PC-3 (cell line): ENCODE results near the gene ARL4C. TPM values are rescaled to one million over a fixed set of nuclear protein-coding genes. Genes with fewer than 3 reads are reported as not detected.

Source experiments
- ATAC-seq: fragments of 200-7000 bp; cut with Tn5 transposase; 2 replicates; pipeline ENCODE4 v1.9.1; 2020; ENCODE audit warnings: mild to moderate bottlenecking, moderate library complexity
- Bru-seq: library from RNA; stranded (reverse); fragments of 400-500 nt; gene quantifications from one replicate; lab custom pipeline; 2021; lab: Mats Ljungman, UMichigan
- BruChase-seq, 2 experiments: library from RNA; stranded (reverse); fragments of 400-500 nt; gene quantifications; one replicate each; lab custom pipeline; 2021; lab: Mats Ljungman, UMichigan
- BruUV-seq: library from RNA; stranded (reverse); fragments of 400-500 nt; replicated peaks from 2 replicates; lab custom pipeline; 2021; lab: Mats Ljungman, UMichigan
- CTCF ChIA-PET: fragments of 300-600 bp; sonication (Branson Sonifier 250); formaldehyde crosslinking; loops from one replicate; lab custom pipeline; 2022; ENCODE audit warnings: antibody characterized with exemption; lab: Charles Lee
- POLR2A ChIA-PET: fragments of 300-600 bp; sonication (Branson Sonifier 250); formaldehyde crosslinking; loops from one replicate; lab custom pipeline; 2022; ENCODE audit warnings: antibody characterized with exemption; ENCODE audit not compliant: unreplicated experiment; lab: Charles Lee
- DNase-seq: peaks from one replicate; pipeline ENCODE4 v3.0.0-alpha.2; 2015
- H2AFZ ChIP-seq: fragments of 300-600 bp; sonication (generic); 2 replicates; pipeline ENCODE4 v1.6.0; 2016; ENCODE audit warnings: antibody characterized with exemption, low read length
- H3F3A ChIP-seq: fragments of 300-600 bp; sonication (generic); one replicate; pipeline ENCODE4 v1.6.0; 2017; ENCODE audit warnings: antibody characterized with exemption, low read length, control low read depth, mild to moderate bottlenecking; ENCODE audit not compliant: unreplicated experiment
- H3K27ac ChIP-seq: fragments of 300-600 bp; sonication (generic); 2 replicates; pipeline ENCODE4 v1.5.1; 2016; ENCODE audit warnings: mild to moderate bottlenecking, low read length
- H3K27me3 ChIP-seq: fragments of 300-600 bp; sonication (generic); 2 replicates; pipeline ENCODE4 v1.6.1; 2016; ENCODE audit warnings: low read length, mixed read lengths
- H3K36me3 ChIP-seq: fragments of 300-600 bp; sonication (generic); 2 replicates; pipeline ENCODE4 v1.6.1; 2016; ENCODE audit warnings: low read depth, mixed run types, low read length, mixed read lengths
- H3K4me1 ChIP-seq: fragments of 300-600 bp; sonication (generic); 2 replicates; pipeline ENCODE4 v1.5.1; 2016; ENCODE audit warnings: low read length; ENCODE audit not compliant: insufficient read depth
- H3K4me2 ChIP-seq: fragments of 300-600 bp; sonication (generic); 2 replicates; pipeline ENCODE4 v1.6.0; 2016; ENCODE audit warnings: low read length
- H3K4me3 ChIP-seq: fragments of 300-600 bp; sonication (generic); 2 replicates; pipeline ENCODE4 v1.5.1; 2016; ENCODE audit warnings: mild to moderate bottlenecking, low read length, mixed read lengths
- H3K79me2 ChIP-seq: fragments of 300-600 bp; sonication (generic); 2 replicates; pipeline ENCODE4 v1.6.1; 2017; ENCODE audit warnings: low read length, mixed read lengths
- H3K9ac ChIP-seq: fragments of 300-600 bp; sonication (generic); 2 replicates; pipeline ENCODE4 v1.6.0; 2016; ENCODE audit warnings: mild to moderate bottlenecking, low read length
- H3K9me2 ChIP-seq: fragments of 300-600 bp; sonication (generic); replicated peaks from 2 replicates; pipeline ENCODE4 v1.6.1; 2016; ENCODE audit warnings: mixed run types, low read length, mixed read lengths
- H3K9me3 ChIP-seq: fragments of 300-600 bp; sonication (generic); 2 replicates; pipeline ENCODE4 v1.6.1; 2016; ENCODE audit warnings: low read length, mixed read lengths
- H4K20me1 ChIP-seq: fragments of 300-600 bp; sonication (generic); 2 replicates; pipeline ENCODE4 v1.6.1; 2016; ENCODE audit warnings: low read length, mixed read lengths
- CTCF ChIP-seq: fragments of 300-600 bp; sonication (generic); conservative IDR thresholded peaks from 2 replicates; pipeline ENCODE4 v1.5.1; 2017; ENCODE audit warnings: antibody characterized with exemption, low read depth, mild to moderate bottlenecking, low read length
- EZH2 ChIP-seq: fragments of 300-600 bp; sonication (generic); IDR thresholded peaks from one replicate; pipeline ENCODE4 v1.6.1; 2017; ENCODE audit warnings: antibody characterized with exemption, mild to moderate bottlenecking, low read length; ENCODE audit not compliant: unreplicated experiment
- EZH2phosphoT487 ChIP-seq: fragments of 300-600 bp; sonication (generic); IDR thresholded peaks from 2 replicates; pipeline ENCODE4 v1.6.1; 2018; ENCODE audit warnings: mild to moderate bottlenecking, antibody characterized with exemption, low read length, borderline replicate concordance
- intact Hi-C: fragments of 100-400 bp; cut with micrococcal nuclease; formaldehyde crosslinking; loops from 2 replicates; pipeline ENCODE4 v1.9.0; 2023
- long read RNA-seq: library from polyadenylated mRNA; unstranded; transcript quantifications from one replicate; pipeline ENCODE4 v2.0.0, GENCODE V29; 2021; ENCODE audit not compliant: unreplicated experiment
- total RNA-seq: library from RNA; depleted of rRNA; stranded (reverse); fragments of >200 nt; gene quantifications from 2 replicates; pipeline ENCODE4 v1.2.3, GENCODE V29; 2014; rRNA removed

The ARL4C gene
- total RNA-seq (19.9 and 21.7 TPM in 2 replicates), Bru-seq, nascent RNA (percentile 80 among the genes with signal in this experiment), BruChase-seq, experiment 1, labeled RNA remaining after a 6-hour chase (percentile 94 among the genes with signal in this experiment), BruChase-seq, experiment 2, labeled RNA remaining after a 2-hour chase (percentile 93 among the genes with signal in this experiment)
- long read RNA-seq, full-length matches to known transcripts: 69 of 70 reads
- long read RNA-seq, partial matches to known transcripts: 0 of 70 reads
- long read RNA-seq, other reads (novel, unspliced or antisense): 1 of 70 reads

- 0 out of 2 replicates have a peak within 1 kb of the TSS, but pooled peaks have one; percentile 9 for H3K27ac ChIP-seq
- no TSS peak for BruUV-seq
- TF ChIP-seq EZH2phosphoT487: no peak
- no peak for TF ChIP-seq EZH2
- no peak for TF ChIP-seq CTCF
- H3K27me3 ChIP-seq: no peaks in the 10 kb centered on the region
- H3K9me3 ChIP-seq: no peaks in the 10 kb centered on the region
- H3F3A ChIP-seq: no peaks in the 10 kb centered on the region
- peak within 1 kb of the TSS; percentile 84 for H3K4me2 ChIP-seq
- no peaks in the 10 kb centered on the region for H3K9me2 ChIP-seq
- ATAC-seq (peak; percentile 65), DNase-seq (peak; percentile 57)
- H3K4me1 ChIP-seq: peaks cover 15% of the 10 kb centered on the region
- peak within 1 kb of the TSS; percentile 98 for H3K4me3 ChIP-seq
- CTCF ChIA-PET: interaction anchor here (0.6 to 1.3 kb wide), 3 partner anchors 75 to 361 kb away, joined by 4 to 5 read pairs (median 5); no protein-coding TSS in a partner anchor
- POLR2A ChIA-PET: interaction anchor here (0.5 to 1.2 kb wide), 6 partner anchors 75 to 552 kb away, joined by 3 to 11 read pairs (median 4); no protein-coding TSS in a partner anchor
- intact Hi-C loops: loop anchor here (1.0 kb wide), 1 partner anchor 245 kb away; no protein-coding TSS in a partner anchor
- peaks cover 39% of the 10 kb centered on the region for H4K20me1 ChIP-seq
- peak within 1 kb of the TSS; percentile 76 for H3K9ac ChIP-seq
- peaks cover 44% of the 10 kb centered on the region for H3K79me2 ChIP-seq
- H3K36me3 ChIP-seq: no peaks in the 10 kb centered on the region
- H2AFZ ChIP-seq: peak within 1 kb of the TSS; percentile 70
These were observed at the start of gene ARL4C for GRCh38 chr2:234496835-234497593. Gene ARL4C (minus strand): TSS chr2:234497081. CDS start chr2:234496586, 495 bp downstream.

GRCh38 chr2:234544659-234545611, 48.1 kb upstream of the ARL4C start:
- no peaks in the 10 kb centered on the region for H3K9me3 ChIP-seq
- no peaks in the 10 kb centered on the region for H3K9me2 ChIP-seq
- H3K4me2 ChIP-seq: peak overlapping the region; percentile 60; the same call in 1 of the 2 replicates
- no peak overlapping the region for H3K9ac ChIP-seq
- BruUV-seq: no TSS peak
- H4K20me1 ChIP-seq: no peaks in the 10 kb centered on the region
- H2AFZ ChIP-seq: peak overlapping the region; percentile 74
- no peaks in the 10 kb centered on the region for H3K36me3 ChIP-seq
- ATAC-seq (peak; percentile 91), DNase-seq (peak; percentile 78)
- POLR2A ChIA-PET: no interaction called here
- intact Hi-C loops: loop anchor here (1.0 to 5.0 kb wide), 2 partner anchors 408 to 569 kb away; no protein-coding TSS in a partner anchor
- no peak overlapping the region for H3K27ac ChIP-seq
- H3K79me2 ChIP-seq: no peaks in the 10 kb centered on the region
- CTCF ChIA-PET: interaction anchor here (0.5 to 1.5 kb wide), 8 partner anchors 43 to 572 kb away, joined by 3 to 14 read pairs (median 4); no protein-coding TSS in a partner anchor
- no peak overlapping the region for H3K4me3 ChIP-seq
- H3K4me1 ChIP-seq: peaks cover 5% of the 10 kb centered on the region; the same call in 1 of the 2 replicates
- no peaks in the 10 kb centered on the region for H3F3A ChIP-seq
- TF ChIP-seq EZH2: no peak
- TF ChIP-seq CTCF: peak; percentile 86
- H3K27me3 ChIP-seq: no peaks in the 10 kb centered on the region
